ENCODE data around the gene PRDX5. TPM values are rescaled to one million over a fixed set of nuclear protein-coding genes. Genes with fewer than 3 reads are reported as not detected.

Gene PRDX5
- 261 and 263 TPM in 2 replicates for total RNA-seq

GRCh38 chr11:64317961-64318765, at the start of gene PRDX5:
Gene PRDX5, plus strand, starts transcription at chr11:64318121. Its CDS starts 95 bp downstream, at chr11:64318216.

GRCh38 chr11:64284048-64284961, 33.6 kb upstream of the PRDX5 start, which contains the start of gene BAD:
Gene BAD, minus strand, starts transcription at chr11:64284665. Its CDS starts 297 bp downstream, at chr11:64284368.

GRCh38 chr11:64284962-64285884, 32.7 kb upstream of the PRDX5 start, which contains the start of gene GPR137:
Gene GPR137, plus strand, starts transcription at chr11:64285848. Its CDS starts 677 bp downstream, at chr11:64286525.

GRCh38 chr11:64291262-64291751, 26.6 kb upstream of the PRDX5 start, which contains the start of gene KCNK4:
Gene KCNK4, plus strand, starts transcription at chr11:64291302. Its CDS starts 1,717 bp downstream, at chr11:64293019.

GRCh38 chr11:64299847-64300648, 17.9 kb upstream of the PRDX5 start, which contains the start of gene CATSPERZ:
Gene CATSPERZ, plus strand, starts transcription at chr11:64300358. Its CDS starts 53 bp downstream, at chr11:64300411.

GRCh38 chr11:64305075-64305690, 12.7 kb upstream of the PRDX5 start, which contains the start of gene ESRRA:
Gene ESRRA, plus strand, starts transcription at chr11:64305524. Its CDS starts 1,656 bp downstream, at chr11:64307180.

GRCh38 chr11:64317325-64317960, 478 bp upstream of the PRDX5 start, which contains the start of gene TRMT112:
Gene TRMT112, minus strand, starts transcription at chr11:64317559. Its CDS starts 33 bp downstream, at chr11:64317526.

GRCh38 chr11:64339754-64340408, 22.0 kb downstream of the PRDX5 start, which contains the start of gene CCDC88B:
Gene CCDC88B, plus strand, starts transcription at chr11:64340204. Its CDS starts 63 bp downstream, at chr11:64340267.

GRCh38 chr11:64358907-64359711, 41.2 kb downstream of the PRDX5 start, which contains the start of gene RPS6KA4:
Gene RPS6KA4, plus strand, starts transcription at chr11:64359162. Its CDS starts 74 bp downstream, at chr11:64359236.

Other genes with a start within 250 kb of the PRDX5 start
- gene MACROD1, start 152.0 kb upstream of the PRDX5 start, total RNA-seq = 8.1 and 21.7 TPM in 2 replicates
- gene STIP1, start 131.9 kb upstream of the PRDX5 start, total RNA-seq = 125 and 414 TPM in 2 replicates
- 6.7 and 9.6 TPM in 2 replicates for gene FERMT3, start 111.4 kb upstream of the PRDX5 start, total RNA-seq
- 37.0 and 48.2 TPM in 2 replicates for gene TRPT1, start 91.9 kb upstream of the PRDX5 start, total RNA-seq
- gene NUDT22, start 91.8 kb upstream of the PRDX5 start, total RNA-seq = 61.7 and 73.2 TPM in 2 replicates
- 8.5 and 9.2 TPM in 2 replicates for gene DNAJC4, start 87.6 kb upstream of the PRDX5 start, total RNA-seq
- gene VEGFB, start 83.5 kb upstream of the PRDX5 start, total RNA-seq = 14.6 and 17.2 TPM in 2 replicates
- 86.8 and 87.4 TPM in 2 replicates for gene FKBP2, start 77.0 kb upstream of the PRDX5 start, total RNA-seq
- 191 and 431 TPM in 2 replicates for gene PPP1R14B, start 71.2 kb upstream of the PRDX5 start, total RNA-seq
- 33.0 and 75.5 TPM in 2 replicates for gene PLCB3, start 66.6 kb upstream of the PRDX5 start, total RNA-seq
- 41.0 and 51.0 TPM in 2 replicates for gene BAD, start 33.5 kb upstream of the PRDX5 start, total RNA-seq
- gene GPR137, start 32.3 kb upstream of the PRDX5 start, total RNA-seq = 7.7 and 8.2 TPM in 2 replicates
- gene KCNK4, start 26.8 kb upstream of the PRDX5 start, total RNA-seq = not detected in 2 replicates
- 0.28 TPM in 1 of 2 replicates, not detected in the other for gene CATSPERZ, start 17.8 kb upstream of the PRDX5 start, total RNA-seq
- gene ESRRA, start 12.6 kb upstream of the PRDX5 start, total RNA-seq = 31.9 and 36.4 TPM in 2 replicates
- 260 and 325 TPM in 2 replicates for gene TRMT112, start 562 bp upstream of the PRDX5 start, total RNA-seq
- 1.2 and 2.3 TPM in 2 replicates for gene CCDC88B, start 22.1 kb downstream of the PRDX5 start, total RNA-seq
- 29.0 and 61.3 TPM in 2 replicates for gene RPS6KA4, start 41.0 kb downstream of the PRDX5 start, total RNA-seq
- gene SLC22A11, start 237.8 kb downstream of the PRDX5 start, total RNA-seq = not detected in 2 replicates